VCaP (cell line): ENCODE measurements around the gene GRIA3.

Experiments
- H3K27ac ChIP-seq: fragments of 450-650 bp; 2 replicates; pipeline ENCODE4 v1.5.1; 2017
- CTCF ChIP-seq: fragments of 450-650 bp; conservative IDR thresholded peaks from 2 replicates; pipeline ENCODE4 v1.5.1; 2017; ENCODE audit warnings: mild to moderate bottlenecking, moderate library complexity

GRIA3 gene

GRCh38 chrX:123215397-123216089 lies 31.5 kb downstream of the GRIA3 start:
- no peak for TF ChIP-seq CTCF
- no peak overlapping the region for H3K27ac ChIP-seq

GRCh38 chrX:123217077-123217476 lies 33.0 kb downstream of the GRIA3 start:
- TF ChIP-seq CTCF, result no peak
- no peak overlapping the region for H3K27ac ChIP-seq

GRCh38 chrX:123217728-123218127 lies 33.6 kb downstream of the GRIA3 start:
- TF ChIP-seq CTCF, result no peak
- H3K27ac ChIP-seq, result no peak overlapping the region

- no peak for TF ChIP-seq CTCF
- no peak overlapping the region for H3K27ac ChIP-seq
Measured at GRCh38 chrX:123219916-123220315, 35.8 kb downstream of the GRIA3 start.

- no peak overlapping the region for H3K27ac ChIP-seq
- no peak for TF ChIP-seq CTCF
Measured at GRCh38 chrX:123222920-123223319, 38.8 kb downstream of the GRIA3 start.

GRCh38 chrX:123223409-123223808 lies 39.3 kb downstream of the GRIA3 start:
- no peak overlapping the region for H3K27ac ChIP-seq
- TF ChIP-seq CTCF, result no peak

GRCh38 chrX:123223859-123224258 lies 39.8 kb downstream of the GRIA3 start:
- H3K27ac ChIP-seq, result no peak overlapping the region
- TF ChIP-seq CTCF, result no peak
